ENCODE measurements around the gene LCP2.

The LCP2 gene

GRCh38 chr5:170314541-170315095 lies 17.0 kb upstream of the LCP2 start:
- peaks cover 30% of the 10 kb centered on the region for H3K4me1 Mint-ChIP-seq
- no peak overlapping the region for H3K27ac Mint-ChIP-seq
- DNase-seq = no peak
- TF ChIP-seq CTCF (IDR thresholded peaks at IDR 0.05) = no peak
- no peaks in the 10 kb centered on the region for H3K9me3 Mint-ChIP-seq
- H3K4me3 Mint-ChIP-seq = no peak overlapping the region
- H3K36me3 Mint-ChIP-seq (ENCODE audit: low read depth) = no peaks in the 10 kb centered on the region
- peaks cover 10% of the 10 kb centered on the region for H3K27me3 Mint-ChIP-seq (ENCODE audit: low read depth, poor library complexity)

DNA sequence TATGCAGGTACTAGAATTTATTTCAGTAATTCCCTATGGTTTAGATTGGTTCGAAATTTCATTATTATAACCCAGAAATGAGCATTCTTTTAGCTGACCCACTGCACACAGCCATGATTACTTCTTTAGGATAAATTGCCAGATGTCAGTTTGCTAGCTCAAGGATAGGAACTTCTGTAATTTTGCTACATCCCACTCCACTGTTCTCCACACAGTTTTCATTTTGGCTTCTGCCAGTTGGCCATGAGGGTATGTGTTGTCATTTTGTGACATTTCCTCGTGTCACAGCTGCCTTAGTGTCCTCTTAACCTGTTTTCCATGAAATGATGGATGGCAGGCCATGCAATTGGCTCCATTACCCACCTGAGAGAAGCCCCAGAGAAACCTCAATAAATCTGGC lies 16.2 kb upstream of the LCP2 start:
- peaks cover 13% of the 10 kb centered on the region for H3K27me3 Mint-ChIP-seq (ENCODE audit: low read depth, poor library complexity)
- H3K4me1 Mint-ChIP-seq = peaks cover 30% of the 10 kb centered on the region
- DNase-seq = no peak
- no peak for TF ChIP-seq CTCF (IDR thresholded peaks at IDR 0.05)
- no peak overlapping the region for H3K4me3 Mint-ChIP-seq
- no peaks in the 10 kb centered on the region for H3K36me3 Mint-ChIP-seq (ENCODE audit: low read depth)
- H3K27ac Mint-ChIP-seq = no peak overlapping the region
- no peaks in the 10 kb centered on the region for H3K9me3 Mint-ChIP-seq

DNA sequence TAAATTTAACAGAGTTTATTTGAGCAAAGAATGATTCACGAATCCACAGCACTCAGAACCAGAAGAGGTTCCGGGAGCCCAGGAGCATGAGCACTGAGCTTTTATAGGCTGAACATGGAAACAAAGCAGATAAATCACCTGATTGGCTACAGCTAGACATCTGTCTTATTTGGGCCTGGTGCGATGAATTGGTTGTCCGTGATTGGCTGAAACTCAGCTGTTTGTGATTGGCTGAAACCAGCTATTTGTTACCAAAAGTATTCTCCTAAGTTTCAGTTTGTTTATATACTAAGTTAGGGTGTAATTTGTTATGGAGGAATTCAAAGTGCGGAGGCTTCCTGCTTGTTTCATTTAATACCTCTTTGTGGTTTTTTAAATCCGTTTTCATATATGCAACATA lies 15.8 kb upstream of the LCP2 start:
- Mint-ChIP-seq H3K4me1 (peaks cover 30% of the 10 kb centered on the region), H3K4me3 (no peak overlapping the region), H3K27ac (no peak overlapping the region), H3K36me3 (ENCODE audit: low read depth) (no peaks in the 10 kb centered on the region), H3K9me3 (no peaks in the 10 kb centered on the region), H3K27me3 (ENCODE audit: low read depth, poor library complexity) (peaks cover 13% of the 10 kb centered on the region)
- DNase-seq = no peak
- TF ChIP-seq CTCF (IDR thresholded peaks at IDR 0.05) = no peak

DNA sequence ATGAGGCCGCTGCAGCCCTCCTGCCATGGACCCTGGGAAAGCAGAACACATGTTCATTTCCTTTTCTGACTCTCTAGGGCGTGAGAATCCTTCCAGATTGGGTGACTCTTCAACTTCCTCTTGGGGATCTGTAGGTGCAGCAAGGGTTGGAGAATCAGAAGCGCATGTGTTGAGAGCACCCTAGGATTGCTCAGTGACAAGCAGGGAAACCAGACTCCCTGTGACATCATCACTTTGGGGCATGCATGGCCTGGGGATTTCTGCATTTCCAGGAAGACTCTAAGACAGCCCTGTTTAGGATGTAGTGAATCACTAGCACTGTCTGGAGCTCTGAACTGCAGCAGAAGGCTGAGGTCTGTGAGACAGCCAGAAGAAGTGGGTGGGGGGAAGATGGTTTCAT lies 15.1 kb upstream of the LCP2 start:
- H3K4me1 Mint-ChIP-seq = peaks cover 30% of the 10 kb centered on the region
- H3K9me3 Mint-ChIP-seq = no peaks in the 10 kb centered on the region
- no peak overlapping the region for H3K4me3 Mint-ChIP-seq
- no peaks in the 10 kb centered on the region for H3K36me3 Mint-ChIP-seq (ENCODE audit: low read depth)
- TF ChIP-seq CTCF (IDR thresholded peaks at IDR 0.05) = no peak
- no peak for DNase-seq
- no peak overlapping the region for H3K27ac Mint-ChIP-seq
- H3K27me3 Mint-ChIP-seq (ENCODE audit: low read depth, poor library complexity) = peaks cover 13% of the 10 kb centered on the region

DNA sequence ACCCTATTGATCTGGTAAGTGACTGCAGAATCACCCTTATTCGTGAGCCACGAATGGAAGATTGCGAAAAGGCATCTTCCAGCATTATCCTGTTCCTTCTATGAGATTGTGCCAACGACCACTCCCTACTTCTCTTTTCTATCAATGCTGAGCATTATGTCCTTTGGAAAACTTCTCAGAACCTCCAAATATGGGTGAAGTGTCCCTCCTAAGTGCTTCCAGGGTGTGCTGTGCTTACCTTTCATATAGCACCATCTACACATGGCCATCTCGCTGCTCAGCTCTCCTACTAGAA lies 14.7 kb upstream of the LCP2 start:
- Mint-ChIP-seq H3K4me3 (no peak overlapping the region), H3K27me3 (ENCODE audit: low read depth, poor library complexity) (peaks cover 11% of the 10 kb centered on the region), H3K9me3 (no peaks in the 10 kb centered on the region)

More for the DNA sequence above, 14.7 kb upstream of the LCP2 start:
- H3K36me3 Mint-ChIP-seq (ENCODE audit: low read depth) = no peaks in the 10 kb centered on the region
- H3K4me1 Mint-ChIP-seq = peaks cover 34% of the 10 kb centered on the region
- H3K27ac Mint-ChIP-seq = no peak overlapping the region
- DNase-seq = no peak
- no peak for TF ChIP-seq CTCF (IDR thresholded peaks at IDR 0.05)
